HG03342 (cell line): Measurements from ENCODE around the gene S1PR4.
"Not testable (repeated sequence)": the region's sequence is repeated elsewhere in the genome, so short reads cannot be mapped to it uniquely, and the experiment has no call there.

Source experiments
- ATAC-seq: cut with Tn5 transposase; IDR thresholded peaks from one replicate; pipeline ENCODE4 v1.9.1; 2021; ENCODE audit warnings: mild to moderate bottlenecking, moderate library complexity; ENCODE audit not compliant: unreplicated experiment

Gene S1PR4

DNA sequence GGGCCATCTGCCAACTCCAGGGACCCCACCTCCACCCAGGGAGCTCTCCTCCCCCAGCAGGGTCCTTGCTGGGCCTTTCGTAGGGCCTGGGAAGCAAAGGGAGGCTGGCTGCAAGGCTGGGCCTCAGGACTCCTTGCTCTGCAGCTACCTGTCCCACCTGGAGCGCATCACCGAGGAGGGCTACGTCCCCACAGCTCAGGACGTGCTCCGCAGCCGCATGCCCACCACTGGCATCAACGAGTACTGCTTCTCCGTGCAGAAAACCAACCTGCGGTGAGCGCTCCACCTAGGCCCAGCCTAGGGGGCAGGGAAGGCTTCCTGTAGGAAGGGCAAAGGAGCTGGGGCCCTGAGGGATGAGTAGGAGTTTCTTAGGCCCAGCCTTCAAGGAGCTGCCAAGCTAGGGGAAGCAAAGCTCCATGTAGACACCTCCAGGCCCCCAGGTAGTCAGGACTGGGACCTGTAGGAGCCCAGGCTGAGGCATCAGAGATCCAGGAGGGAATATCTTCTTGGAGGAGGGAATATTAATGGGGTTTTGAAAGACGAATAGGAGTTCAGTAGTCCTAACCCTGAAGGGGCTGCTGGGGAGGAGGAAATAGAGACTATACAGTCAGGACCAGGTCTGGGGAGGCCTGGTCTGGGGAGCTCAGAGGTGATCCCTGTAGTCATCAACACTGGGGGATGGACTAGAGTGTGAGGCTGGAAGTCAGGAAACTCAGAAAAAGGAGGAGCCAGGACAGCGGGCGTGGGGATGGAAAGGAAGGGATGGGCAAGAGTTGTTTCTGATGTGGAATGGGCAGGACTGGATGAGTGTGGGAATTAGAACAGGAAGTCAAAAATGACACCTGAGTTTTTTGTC, 26.8 kb upstream of the S1PR4 start:
- no peak for ATAC-seq

DNA sequence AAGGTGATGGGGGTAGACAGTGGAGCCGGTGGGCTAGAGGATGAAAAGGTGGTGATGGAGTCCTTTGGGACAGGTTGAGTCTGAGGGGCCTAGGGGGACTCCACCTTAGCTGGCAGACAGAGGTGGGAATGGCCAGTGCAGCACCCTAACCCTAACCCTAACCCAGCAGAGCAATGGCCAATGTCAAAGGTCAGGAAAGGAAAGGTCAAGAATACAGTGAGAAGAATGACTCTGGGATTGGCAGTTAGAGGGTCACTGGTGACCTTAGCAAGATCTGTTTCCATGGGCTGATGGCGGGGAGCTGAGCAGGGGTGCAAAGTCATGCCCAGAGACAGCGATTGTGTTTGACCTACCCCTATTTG, 26.2 kb upstream of the S1PR4 start:
- ATAC-seq = no peak

DNA sequence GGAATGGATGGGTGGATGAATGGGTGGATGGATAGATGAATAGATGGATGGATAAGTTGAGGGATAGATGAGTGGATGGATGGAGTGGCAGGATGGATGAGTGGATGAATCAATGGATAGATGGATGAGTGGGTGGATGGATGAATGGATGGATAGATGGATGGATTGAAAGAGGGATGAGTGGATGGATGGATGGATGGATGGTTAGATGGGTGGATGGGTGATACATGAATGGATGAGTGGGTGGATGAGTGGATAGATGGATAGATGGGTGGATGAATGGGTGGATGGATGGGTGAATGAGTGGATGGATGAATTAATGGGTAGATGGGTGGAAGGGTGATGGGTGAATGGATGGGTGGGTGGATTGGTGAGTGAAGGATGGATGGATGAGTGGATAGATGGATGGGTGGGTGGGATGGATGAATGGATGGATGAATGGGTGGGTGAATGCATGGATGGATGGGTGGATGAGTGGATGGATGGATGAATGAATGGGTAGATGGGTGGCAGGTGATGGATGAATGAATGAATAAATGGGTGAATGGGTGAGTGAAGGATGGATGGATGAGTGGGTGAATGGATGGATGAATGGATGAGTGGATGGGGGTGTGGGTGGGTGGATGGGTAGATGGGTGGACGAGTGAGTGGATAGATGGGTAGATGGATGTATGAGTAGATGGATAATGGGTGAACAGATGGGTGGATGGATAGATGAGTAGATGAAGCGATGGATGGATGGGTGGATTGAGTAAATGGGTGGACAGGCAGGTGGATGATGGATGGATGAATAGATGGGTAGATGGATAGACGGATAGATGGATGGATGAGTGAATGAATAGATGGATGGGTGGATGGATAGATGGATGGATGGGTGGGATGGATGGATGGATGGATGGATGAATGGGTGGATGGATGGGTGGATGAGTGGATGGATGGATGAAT, 25.0 kb upstream of the S1PR4 start:
- no peak for ATAC-seq

DNA sequence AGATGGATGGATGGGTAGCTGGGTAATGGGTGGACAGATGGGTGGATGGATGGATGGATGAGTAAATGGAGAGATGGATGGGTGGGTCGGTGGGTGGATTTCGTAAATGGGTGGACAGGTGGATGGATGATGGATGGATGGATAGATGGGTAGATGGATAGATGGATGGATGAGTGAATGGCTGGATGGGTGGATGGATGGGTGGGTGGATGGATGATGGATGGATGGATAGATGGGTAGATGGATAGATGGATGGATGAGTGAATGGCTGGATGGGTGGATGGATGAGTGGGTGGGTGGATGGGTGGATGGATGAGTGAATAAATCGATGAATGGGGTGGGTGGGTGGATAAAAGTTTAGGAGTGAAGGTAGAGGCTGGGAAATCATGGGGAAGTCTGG, 24.1 kb upstream of the S1PR4 start:
- not testable (repeated sequence) for ATAC-seq

DNA sequence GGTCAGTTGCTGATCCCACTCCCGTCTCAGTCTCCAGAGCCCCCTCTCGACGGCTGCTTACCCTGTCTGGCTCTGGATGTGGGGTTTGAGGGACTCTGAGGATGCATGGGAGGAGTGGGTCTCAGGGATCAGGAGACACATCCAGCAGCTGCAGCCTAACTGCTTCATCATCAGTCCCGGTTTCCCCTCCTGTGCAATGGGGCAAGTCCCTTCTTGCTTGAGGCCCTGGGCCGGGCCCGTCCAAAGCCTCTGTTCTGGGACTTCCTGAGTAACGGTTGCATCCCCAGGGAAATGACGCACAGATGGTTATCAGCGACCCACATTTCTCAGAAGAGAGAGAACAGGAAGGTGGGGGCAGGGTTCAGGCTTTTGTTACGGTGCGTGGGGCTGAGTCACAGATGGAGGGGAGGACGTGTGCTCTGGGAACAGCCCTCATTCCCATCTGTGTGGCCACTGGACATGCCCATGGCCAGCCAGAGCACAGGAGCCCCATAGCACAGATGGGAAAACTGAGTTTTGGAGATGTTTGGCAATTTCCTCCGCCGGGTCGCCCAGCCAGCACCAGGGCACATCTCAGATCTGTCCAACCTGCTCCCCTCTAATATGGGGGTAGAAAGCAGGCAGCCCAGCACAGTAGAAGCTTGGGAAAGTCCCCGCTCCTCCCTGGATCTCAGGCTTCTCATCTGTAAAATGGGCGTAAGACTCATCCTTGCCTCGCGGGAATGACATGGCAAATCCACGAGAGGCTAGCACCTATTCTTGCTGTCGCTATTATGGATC, 23.4 kb upstream of the S1PR4 start:
- peak; percentile 72 for ATAC-seq

DNA sequence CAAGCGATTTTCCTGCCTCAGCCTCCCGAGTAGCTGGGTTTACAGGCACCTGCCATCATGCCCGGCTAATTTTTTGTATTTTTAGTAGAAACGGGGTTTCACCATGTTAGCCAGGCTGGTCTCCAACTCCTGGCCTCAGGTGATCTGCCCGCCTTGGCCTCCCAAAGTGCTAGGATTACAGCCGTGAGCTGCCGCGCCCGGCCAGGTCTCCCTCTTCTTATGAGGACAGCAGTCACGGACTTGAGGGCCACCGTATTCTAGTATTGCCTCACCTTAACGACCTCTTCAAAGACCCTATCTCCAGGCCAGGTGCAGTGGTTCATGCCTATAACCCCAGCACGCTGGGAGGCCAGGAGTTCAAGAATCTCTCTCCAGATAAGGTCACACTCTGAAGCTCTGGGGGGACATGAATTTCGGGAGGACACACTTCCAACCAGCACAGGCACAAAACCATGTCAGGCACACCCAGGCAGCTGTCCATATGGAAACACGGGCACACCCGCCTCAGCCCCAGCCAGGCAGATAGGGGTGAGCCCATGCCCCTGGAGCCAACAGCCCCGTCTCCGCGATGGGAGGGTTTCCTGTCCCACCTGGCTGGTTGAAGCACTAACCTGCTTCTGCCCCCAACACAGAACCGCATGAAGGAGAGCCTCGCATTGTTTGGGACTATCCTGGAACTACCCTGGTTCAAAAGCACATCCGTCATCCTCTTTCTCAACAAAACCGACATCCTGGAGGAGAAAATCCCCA, 21.3 kb upstream of the S1PR4 start:
- ATAC-seq = no peak

DNA sequence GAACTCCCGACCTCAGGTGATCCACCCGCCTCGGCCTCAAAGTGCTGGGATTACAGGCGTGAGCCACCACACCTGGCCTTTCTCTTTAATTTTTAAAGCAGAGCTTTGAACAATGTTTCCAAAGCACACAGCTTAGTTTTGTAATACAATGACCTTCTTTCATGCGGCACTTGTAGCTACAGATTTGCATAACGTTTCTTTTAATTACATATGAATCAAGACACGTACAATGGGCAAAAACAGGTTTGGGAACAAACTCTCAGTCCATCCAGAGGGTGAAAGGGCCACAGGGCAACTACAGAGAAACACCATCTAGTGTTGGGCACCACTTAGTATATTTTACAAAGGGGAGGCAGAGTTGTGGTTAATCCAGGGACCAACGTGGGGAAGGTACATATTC, 19.0 kb upstream of the S1PR4 start:
- no peak for ATAC-seq

DNA sequence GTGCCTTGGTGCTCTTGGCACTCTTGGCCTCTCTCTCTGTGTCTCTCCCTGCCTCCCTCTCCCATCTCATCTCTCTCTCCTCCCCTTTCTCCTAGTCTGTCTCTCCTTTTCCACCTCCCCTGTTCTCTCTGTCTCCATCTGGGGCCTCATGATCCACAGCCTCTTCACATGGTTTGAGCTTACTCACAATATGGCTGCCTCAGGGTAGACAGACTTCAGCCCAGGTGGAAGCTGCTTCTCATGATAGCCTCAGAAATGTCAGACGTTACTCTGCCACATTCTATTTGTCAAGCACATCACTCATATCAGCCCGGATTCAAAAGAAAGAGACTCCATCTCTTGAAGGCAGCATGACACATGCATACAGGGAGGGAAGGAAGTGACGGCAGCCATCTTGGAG, 18.4 kb upstream of the S1PR4 start:
- no peak for ATAC-seq

DNA sequence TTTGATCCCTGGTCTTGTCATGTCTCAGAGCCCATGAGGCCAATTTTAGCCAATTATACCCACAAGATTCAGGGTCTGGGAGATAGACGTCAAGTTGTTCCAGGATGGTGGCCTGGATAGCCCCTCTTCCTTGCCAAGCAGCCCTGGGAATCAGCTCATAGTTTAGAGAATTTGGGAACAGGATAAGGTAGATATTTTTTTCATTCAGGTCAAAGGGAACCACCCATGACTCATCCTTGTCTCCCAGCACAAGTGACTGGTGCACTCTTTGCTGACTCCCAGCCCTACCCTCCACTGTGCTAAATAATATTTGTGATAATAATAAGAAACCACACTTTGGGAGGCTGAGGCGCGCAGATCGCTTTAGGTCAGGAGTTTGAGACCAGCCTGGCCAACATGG, 17.1 kb upstream of the S1PR4 start:
- no peak for ATAC-seq

DNA sequence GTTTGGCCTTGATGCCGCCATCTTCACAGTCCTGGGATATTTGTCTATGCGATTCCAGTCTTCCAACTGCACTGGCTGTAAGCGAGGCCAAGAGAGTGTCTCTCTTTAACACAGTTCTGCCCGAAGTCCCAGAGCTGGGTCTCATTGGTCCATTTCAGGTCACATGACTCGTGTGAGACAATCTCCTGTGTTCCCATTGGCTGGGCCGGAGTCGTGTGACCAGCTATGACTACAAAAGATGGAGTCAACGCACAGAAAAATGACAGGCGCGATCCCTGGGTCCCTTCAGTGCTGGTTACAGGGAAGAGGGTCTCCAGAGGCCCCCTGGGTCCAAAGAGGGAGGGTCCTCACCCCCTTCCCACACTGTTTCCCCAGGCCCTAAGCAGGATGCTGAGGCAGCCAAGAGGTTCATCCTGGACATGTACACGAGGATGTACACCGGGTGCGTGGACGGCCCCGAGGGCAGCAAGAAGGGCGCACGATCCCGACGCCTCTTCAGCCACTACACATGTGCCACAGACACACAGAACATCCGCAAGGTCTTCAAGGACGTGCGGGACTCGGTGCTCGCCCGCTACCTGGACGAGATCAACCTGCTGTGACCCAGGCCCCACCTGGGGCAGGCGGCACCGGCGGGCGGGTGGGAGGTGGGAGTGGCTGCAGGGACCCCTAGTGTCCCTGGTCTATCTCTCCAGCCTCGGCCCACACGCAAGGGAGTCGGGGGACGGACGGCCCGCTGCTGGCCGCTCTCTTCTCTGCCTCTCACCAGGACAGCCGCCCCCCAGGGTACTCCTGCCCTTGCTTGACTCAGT, 15.9 kb upstream of the S1PR4 start:
- ATAC-seq = no peak

DNA sequence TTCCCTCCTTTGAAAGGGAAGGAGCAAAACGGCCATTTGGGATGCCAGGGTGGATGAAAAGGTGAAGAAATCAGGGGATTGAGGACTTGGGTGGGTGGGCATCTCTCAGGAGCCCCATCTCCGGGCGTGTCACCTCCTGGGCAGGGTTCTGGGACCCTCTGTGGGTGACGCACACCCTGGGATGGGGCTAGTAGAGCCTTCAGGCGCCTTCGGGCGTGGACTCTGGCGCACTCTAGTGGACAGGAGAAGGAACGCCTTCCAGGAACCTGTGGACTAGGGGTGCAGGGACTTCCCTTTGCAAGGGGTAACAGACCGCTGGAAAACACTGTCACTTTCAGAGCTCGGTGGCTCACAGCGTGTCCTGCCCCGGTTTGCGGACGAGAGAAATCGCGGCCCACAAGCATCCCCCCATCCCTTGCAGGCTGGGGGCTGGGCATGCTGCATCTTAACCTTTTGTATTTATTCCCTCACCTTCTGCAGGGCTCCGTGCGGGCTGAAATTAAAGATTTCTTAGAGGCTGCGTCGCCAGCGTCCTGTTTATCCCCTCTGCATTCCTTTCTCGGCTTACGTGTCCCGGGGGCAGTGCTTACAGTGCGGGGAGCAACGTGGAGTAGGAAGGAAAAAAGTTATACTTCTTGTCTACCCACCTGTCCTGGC, 15.2 kb upstream of the S1PR4 start:
- ATAC-seq = peak; percentile 55

DNA sequence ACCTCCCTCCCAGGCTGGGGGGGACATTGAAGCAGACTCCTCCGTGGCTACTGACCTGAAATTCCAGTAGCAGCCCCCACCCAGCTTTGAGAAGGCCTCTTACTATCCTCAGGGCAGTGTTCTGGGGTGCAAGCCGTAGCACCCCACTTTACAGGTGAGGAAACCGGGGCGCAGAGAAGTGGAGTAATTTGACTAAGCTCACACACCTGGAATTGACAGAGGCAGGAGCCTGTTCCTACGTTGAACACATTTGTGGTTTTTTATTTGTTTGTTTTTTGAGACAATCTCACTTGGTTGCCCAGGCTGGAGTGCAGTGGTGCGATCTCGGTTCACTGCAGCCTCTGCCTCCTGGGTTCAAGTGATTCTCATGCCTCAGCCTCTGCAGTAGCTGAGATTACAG, 14.6 kb upstream of the S1PR4 start:
- no peak for ATAC-seq

DNA sequence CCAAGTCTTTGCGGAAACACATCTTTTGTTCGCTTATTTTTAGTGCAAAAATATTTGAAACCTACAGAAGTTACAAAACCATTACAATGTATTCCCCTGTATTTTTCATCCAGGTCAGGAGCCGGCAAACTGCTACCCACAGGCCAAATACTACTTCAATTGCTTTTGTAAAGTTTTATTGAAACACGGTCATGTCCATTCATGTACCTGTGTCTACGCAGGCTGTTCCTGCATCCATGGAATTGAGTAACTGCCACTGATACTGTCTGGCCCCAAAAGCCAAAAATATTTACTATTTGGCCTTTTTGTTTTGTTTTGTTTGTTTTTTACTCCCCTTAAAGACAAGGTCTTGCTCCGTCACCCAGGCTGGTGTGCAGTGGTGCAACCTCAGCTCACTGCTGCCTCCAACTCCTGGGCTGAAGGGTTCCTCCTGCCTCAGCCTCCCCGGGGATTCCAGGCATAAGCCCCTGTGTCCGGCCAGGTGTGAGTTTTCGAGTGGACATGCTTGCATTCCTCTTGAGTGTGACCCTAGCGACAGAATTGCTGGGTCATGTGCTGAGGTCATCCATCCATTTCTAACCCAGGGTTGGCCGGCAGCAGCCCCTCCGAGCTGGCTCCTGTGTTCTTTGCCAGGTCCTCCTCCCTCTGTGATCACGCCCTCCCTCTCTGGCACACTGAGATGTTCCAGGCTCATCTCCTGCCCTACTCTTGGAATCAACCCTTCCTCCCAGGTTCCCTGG, 10.9 kb upstream of the S1PR4 start:
- ATAC-seq = no peak

DNA sequence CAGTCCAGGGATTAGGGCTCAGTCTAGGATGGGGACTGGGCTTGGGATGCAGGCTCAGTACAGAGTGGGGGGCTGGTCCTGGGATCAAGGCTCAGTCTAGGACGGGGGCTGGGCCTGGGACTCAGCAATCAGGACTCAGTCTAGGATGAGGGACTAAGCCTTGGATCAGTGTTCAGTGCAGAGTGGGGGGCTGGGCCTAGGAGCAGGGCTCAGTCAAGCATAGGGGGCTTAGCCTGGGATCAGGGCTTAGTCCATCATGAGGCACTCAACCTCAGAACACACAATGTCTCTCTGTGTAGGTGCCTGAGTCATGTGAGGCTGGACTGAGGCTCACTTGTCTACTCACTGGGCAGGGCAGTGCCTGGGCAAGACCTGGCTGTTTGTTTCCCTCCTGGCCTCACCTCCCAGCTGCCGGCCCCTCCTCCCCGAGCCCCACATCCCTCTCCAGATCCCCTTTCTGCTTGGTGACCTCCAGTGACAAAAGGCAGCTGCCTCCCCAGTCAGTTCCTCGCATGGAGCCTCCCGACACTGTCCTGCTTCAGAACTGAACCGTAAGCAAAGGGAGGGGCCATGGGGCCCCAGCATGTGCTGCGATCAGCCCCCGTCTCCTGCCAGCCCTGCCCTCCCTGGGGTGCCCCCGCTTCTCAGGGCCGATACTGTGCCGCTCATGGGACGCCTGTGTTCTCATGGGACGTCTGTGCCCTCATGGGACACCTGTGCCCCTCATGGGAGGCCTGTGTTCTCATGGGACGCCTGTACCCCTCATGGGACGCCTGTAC, 6.5 kb upstream of the S1PR4 start:
- no peak for ATAC-seq

DNA sequence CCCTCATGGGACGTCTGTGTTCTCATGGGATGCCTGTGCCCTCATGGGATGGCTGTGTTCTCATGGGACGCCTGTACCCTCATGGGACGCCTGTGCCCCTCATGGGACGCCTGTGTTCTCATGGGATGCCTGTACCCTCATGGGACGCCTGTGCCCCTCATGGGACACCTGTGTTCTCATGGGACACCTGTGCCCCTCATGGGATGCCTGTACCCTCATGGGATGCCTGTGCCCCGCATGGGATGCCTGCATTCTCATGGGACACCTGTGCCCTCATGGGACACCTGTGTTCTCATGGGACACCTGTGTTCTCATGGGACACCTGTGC, 5.9 kb upstream of the S1PR4 start:
- ATAC-seq = not testable (repeated sequence)

DNA sequence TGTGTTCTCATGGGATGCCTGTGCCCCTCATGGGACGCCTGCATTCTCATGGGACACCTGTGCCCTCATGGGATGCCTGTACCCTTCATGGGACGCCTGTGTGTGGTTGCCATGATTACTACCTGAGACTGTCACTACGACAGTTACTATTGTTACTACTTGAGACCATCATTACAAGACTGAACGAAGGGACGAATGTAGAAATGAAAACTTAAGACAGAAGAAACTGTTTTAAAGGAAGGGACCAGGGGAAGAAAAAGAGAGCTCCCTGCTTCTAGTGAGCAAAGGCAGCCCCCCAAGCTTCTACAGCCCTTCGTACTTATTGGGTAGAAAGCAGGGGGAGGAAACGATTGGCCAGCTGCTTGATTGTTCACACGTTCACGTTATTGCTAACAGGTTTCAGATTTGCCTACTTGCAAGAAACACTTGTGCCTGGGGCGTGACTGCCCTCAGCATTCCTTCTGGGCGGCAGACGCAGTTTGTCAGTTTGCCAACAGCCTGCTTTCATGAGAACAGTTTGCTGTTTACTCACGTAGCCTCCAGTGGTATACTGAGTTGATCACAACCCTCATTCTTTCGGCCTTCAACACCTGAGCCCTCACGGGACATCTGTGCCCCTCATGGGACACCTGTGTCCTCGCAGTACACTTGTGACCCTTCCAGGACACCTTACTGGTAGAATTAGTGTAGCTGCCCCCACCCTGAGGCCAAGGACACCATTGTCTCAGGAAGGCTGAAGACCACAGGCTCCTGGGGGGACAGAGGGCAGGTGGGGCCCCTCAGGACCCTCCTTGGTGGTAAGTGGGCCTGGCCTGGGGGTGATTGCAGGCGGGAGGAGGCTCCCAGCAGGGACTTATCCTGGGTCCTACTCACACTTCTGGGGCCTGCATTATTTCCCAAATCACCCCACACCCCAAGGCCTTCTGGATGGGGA, 2.5 kb upstream of the S1PR4 start:
- ATAC-seq = no peak
